HL-60 (cell line): ENCODE measurements around the gene ARRB1.

Experiments
- CTCF ChIP-seq: IDR thresholded peaks from one replicate; pipeline ENCODE4 v1.5.1; 2011; ENCODE audit warnings: low read length, control low read depth, inconsistent platforms; ENCODE audit not compliant: insufficient read depth
- GABPA ChIP-seq: IDR thresholded peaks from 2 replicates; pipeline ENCODE4 v1.6.1; 2012; ENCODE audit warnings: low read depth
- REST ChIP-seq: IDR thresholded peaks from 2 replicates; pipeline ENCODE4 v1.6.1; 2012; ENCODE audit warnings: low read depth; ENCODE audit not compliant: insufficient replicate concordance

GRCh38 chr11:75308986-75309385 lies 42.5 kb downstream of the ARRB1 start:
- TF ChIP-seq GABPA (no peak), CTCF (no peak), REST (no peak)
